ENCODE measurements around the gene MARK4.
"Not testable (repeated sequence)": the region's sequence is repeated elsewhere in the genome, so short reads cannot be mapped to it uniquely, and the experiment has no call there.

MARK4 gene

DNA sequence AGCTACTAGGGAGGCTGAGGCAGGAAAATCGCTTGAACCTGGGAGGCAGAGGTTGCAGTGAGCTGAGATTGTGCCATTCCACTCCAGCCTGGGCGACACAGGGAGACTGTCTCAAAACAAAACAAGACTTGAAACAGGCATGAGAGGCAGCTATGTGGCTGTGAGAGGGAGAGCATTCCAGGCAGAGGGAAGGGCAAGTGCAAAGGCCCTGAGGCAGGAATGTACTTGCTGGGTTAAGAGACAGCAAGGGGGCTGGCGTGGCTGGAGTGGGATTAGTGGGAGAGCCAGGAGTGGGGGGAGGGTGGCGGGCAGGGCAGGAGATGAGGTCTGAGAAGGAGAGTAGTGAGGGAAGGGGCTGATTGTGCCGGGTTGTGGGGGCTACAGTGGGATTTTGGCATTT is 27.2 kb upstream of the MARK4 start:
- TF ChIP-seq GATA1 (IDR thresholded peaks at IDR 0.05; ENCODE audit: low read depth, low read length): no peak
- no peak for TF ChIP-seq POLR2A (IDR thresholded peaks at IDR 0.05; ENCODE audit: low read length)
- no peak for DNase-seq

DNA sequence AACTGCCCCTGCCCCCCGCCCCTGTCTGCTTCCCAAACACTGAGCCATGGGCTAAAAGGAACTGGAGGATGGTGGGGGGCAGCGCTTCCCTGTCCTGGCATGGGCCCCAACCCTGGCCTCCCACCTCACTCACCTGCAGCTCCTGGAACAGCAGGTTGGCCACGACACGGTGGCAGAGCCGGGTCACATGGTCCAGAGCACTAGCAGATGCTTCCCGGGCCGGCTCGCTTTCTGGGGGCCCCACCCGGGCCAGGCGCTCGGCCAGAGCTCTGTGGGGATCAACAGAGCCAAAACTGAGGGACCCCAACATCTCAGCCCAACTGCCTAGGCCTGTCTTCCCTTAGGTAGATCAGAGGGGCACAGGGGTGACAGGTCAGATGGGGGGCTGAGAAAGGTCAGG is 26.4 kb upstream of the MARK4 start:
- no peak for DNase-seq
- no peak for TF ChIP-seq GATA1 (IDR thresholded peaks at IDR 0.05; ENCODE audit: low read depth, low read length)
- TF ChIP-seq POLR2A (IDR thresholded peaks at IDR 0.05; ENCODE audit: low read length): no peak

GRCh38 chr19:45229056-45229455 is 22.0 kb upstream of the MARK4 start:
- DNase-seq: not testable (repeated sequence)

GRCh38 chr19:45231891-45232290 is 19.2 kb upstream of the MARK4 start:
- TF ChIP-seq POLR2A (IDR thresholded peaks at IDR 0.05; ENCODE audit: low read length) (no peak), GATA1 (IDR thresholded peaks at IDR 0.05; ENCODE audit: low read depth, low read length) (no peak)
- DNase-seq: no peak

DNA sequence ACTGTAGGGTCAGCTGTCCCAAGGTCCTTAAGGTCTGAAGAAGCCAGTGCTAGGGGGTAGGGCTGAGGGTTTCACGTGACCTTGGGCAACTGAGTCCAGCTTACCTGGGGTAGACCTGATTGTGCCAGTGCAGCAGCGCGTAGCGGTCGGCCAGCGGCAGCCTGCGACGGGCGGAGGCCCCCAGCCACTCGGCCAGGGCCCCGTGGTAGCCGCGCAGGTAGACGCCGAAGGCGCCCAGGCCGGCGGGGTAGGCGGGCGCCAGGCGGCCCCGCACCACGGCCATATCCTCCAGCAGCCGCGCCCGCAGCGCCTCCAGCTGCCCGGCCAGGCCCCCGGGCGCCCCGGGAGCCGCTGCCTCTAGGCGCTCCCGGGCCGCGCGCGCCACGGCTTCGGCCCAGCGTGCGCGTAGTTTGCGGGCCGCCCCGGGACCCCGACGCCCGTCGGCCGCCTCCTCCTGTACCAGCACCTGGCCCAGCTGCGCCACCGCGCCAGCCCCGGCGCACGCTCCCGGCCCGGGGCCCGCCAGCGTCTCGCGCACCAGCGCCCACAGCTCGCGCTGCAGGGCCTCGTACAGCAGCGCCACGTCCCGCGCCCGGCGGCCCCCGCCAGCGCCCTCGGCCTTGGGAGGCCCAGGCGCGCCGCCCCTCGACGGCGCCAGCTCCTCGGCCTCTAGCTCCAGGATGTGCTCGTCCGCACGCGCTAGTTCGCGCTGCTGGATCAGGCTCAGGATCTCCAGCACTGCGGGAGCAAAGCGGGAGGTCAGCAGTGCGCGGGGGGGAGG is 16.8 kb upstream of the MARK4 start:
- DNase-seq: no peak
- TF ChIP-seq POLR2A (IDR thresholded peaks at IDR 0.05; ENCODE audit: low read length): no peak
- TF ChIP-seq GATA1 (IDR thresholded peaks at IDR 0.05; ENCODE audit: low read depth, low read length): no peak

DNA sequence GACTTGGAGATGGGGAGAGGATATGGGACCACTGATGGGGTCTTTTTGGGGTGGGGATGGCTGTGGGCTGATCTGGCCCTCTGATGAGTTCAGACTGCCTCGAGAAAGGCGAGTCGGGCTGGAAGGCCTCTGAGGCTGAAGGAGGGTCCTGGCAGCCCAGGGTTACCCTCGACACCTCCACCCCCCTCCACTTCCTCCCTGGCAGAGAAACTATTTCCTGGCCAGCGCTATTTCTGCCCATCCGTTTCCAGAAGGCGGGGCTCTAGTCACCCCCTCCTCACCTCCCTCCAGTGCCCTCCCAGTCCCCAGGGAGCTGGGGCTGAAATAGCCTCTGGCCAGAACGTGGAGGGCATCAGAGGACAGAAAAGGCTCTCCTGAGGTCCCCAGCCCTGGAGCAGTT is 15.6 kb upstream of the MARK4 start:
- TF ChIP-seq POLR2A (IDR thresholded peaks at IDR 0.05; ENCODE audit: low read length) (no peak), GATA1 (IDR thresholded peaks at IDR 0.05; ENCODE audit: low read depth, low read length) (no peak)
- no peak for DNase-seq

- TF ChIP-seq GATA1 (IDR thresholded peaks at IDR 0.05; ENCODE audit: low read depth, low read length) (no peak), POLR2A (IDR thresholded peaks at IDR 0.05; ENCODE audit: low read length) (no peak)
- no peak for DNase-seq
Observed at GRCh38 chr19:45238556-45238955, 12.5 kb upstream of the MARK4 start.

DNA sequence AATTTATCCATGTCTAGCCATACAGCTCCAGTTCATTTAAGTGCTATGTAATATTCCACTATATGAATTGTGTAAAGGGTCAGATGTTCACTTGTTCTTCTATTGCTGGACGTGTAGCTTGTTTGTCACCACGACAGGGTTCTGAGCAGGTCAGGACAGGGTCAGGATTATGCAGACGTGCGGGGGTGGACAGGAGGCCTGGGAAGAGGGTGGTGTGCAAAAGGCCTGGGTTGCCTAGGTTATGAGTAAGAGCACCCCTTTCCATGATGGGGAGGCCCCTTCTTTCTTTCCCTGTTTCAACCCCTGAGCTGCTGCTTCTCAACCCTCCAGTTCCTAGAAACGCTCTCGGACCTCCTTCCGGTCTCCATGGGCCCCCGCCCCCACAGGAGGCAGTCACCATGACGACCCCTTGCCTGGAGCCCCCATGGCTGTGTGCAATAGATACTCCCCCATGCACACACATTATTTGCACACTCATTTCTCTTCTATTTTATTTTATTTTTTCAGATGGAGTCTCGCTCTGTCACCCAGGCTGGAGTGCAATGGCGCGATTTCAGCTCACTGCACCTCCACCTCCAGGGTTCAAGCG is 7.8 kb upstream of the MARK4 start:
- no peak for DNase-seq
- TF ChIP-seq POLR2A (IDR thresholded peaks at IDR 0.05; ENCODE audit: low read length): no peak
- no peak for TF ChIP-seq GATA1 (IDR thresholded peaks at IDR 0.05; ENCODE audit: low read depth, low read length)

- no peak for DNase-seq
- TF ChIP-seq POLR2A (IDR thresholded peaks at IDR 0.05; ENCODE audit: low read length): no peak
- no peak for TF ChIP-seq GATA1 (IDR thresholded peaks at IDR 0.05; ENCODE audit: low read depth, low read length)
Observed at GRCh38 chr19:45244133-45244794, 6.8 kb upstream of the MARK4 start.

GRCh38 chr19:45245334-45245787 is 5.7 kb upstream of the MARK4 start, which contains the start of gene EXOC3L2:
EXOC3L2 (minus strand) TSS chr19:45245407; CDS start chr19:45239045, 6,362 bp downstream.
- DNase-seq: no peak
- TF ChIP-seq POLR2A (IDR thresholded peaks at IDR 0.05; ENCODE audit: low read length) (no peak), GATA1 (IDR thresholded peaks at IDR 0.05; ENCODE audit: low read depth, low read length) (no peak)

- no peak for TF ChIP-seq GATA1 (IDR thresholded peaks at IDR 0.05; ENCODE audit: low read depth, low read length)
- no peak for TF ChIP-seq POLR2A (IDR thresholded peaks at IDR 0.05; ENCODE audit: low read length)
- DNase-seq: no peak
Observed at GRCh38 chr19:45245826-45246225, 5.2 kb upstream of the MARK4 start.

GRCh38 chr19:45247136-45247535 is 3.9 kb upstream of the MARK4 start:
- no peak for DNase-seq
- no peak for TF ChIP-seq POLR2A (IDR thresholded peaks at IDR 0.05; ENCODE audit: low read length)
- TF ChIP-seq GATA1 (IDR thresholded peaks at IDR 0.05; ENCODE audit: low read depth, low read length): no peak

GRCh38 chr19:45249261-45250033 is 1.6 kb upstream of the MARK4 start:
- TF ChIP-seq GATA1 (IDR thresholded peaks at IDR 0.05; ENCODE audit: low read depth, low read length) (no peak), POLR2A (IDR thresholded peaks at IDR 0.05; ENCODE audit: low read length) (no peak)
- DNase-seq: no peak

Measured in erythroblast (primary cell).